Measurements from ENCODE around the gene RAB29. TPM values are rescaled to one million over a fixed set of nuclear protein-coding genes. Genes with fewer than 3 reads are reported as not detected.

RAB29 gene
- total and polyA plus RNA-seq, 9 of the 15 experiments (the other 6 are each of a cell fraction or from before 2014, with no cell fraction given), result 6.3 to 17.6 (median 8.0) TPM

- TF ChIP-seq FOXP4 (CRISPR knock-in tag; IDR thresholded peaks at IDR 0.05; ENCODE audit: borderline replicate concordance) (peak; percentile 76; the same call in 1 of the 2 replicates), ELK1 (CRISPR knock-in tag; IDR thresholded peaks at IDR 0.05) (no peak), ZNF699 (CRISPR knock-in tag; IDR thresholded peaks at IDR 0.05; ENCODE audit: insufficient replicate concordance) (no peak), LEF1 (IDR thresholded peaks at IDR 0.05) (peak; percentile 78), ZNF146 (CRISPR knock-in tag; IDR thresholded peaks at IDR 0.05; ENCODE audit: unreplicated experiment) (no peak), ILK (tag; IDR thresholded peaks at IDR 0.05; ENCODE audit: borderline replicate concordance, low read depth) (no peak), CCNT2 (IDR thresholded peaks at IDR 0.05; ENCODE audit: borderline replicate concordance, extremely low read depth, insufficient read length, low read depth, low read length) (peak; percentile 96), POLR2B (IDR thresholded peaks at IDR 0.05; ENCODE audit: low read depth, partially characterized antibody) (peak; percentile 64), ZNF444 (CRISPR knock-in tag; IDR thresholded peaks at IDR 0.05) (peak; percentile 18; the same call in 1 of the 2 replicates), ASH1L (IDR thresholded peaks at IDR 0.05; ENCODE audit: borderline replicate concordance, low read depth, partially characterized antibody) (no peak), ZNF143 (CRISPR knock-in tag; IDR thresholded peaks at IDR 0.05) (no peak), GATAD2A (IDR thresholded peaks at IDR 0.05) (no peak), CEBPB (tag; IDR thresholded peaks at IDR 0.05) (no peak), ILF3 (IDR thresholded peaks at IDR 0.05; ENCODE audit: borderline replicate concordance) (peak; percentile 81; the same call in 1 of the 2 replicates)
- TF ChIP-seq, protein P1, sequence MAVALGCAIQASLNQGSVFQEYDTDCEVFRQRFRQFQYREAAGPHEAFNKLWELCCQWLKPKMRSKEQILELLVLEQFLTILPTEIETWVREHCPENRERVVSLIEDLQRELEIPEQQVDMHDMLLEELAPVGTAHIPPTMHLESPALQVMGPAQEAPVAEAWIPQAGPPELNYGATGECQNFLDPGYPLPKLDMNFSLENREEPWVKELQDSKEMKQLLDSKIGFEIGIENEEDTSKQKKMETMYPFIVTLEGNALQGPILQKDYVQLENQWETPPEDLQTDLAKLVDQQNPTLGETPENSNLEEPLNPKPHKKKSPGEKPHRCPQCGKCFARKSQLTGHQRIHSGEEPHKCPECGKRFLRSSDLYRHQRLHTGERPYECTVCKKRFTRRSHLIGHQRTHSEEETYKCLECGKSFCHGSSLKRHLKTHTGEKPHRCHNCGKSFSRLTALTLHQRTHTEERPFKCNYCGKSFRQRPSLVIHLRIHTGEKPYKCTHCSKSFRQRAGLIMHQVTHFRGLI (CRISPR knock-in tag; IDR thresholded peaks at IDR 0.05), result no peak
- TF ChIP-seq, protein P2, sequence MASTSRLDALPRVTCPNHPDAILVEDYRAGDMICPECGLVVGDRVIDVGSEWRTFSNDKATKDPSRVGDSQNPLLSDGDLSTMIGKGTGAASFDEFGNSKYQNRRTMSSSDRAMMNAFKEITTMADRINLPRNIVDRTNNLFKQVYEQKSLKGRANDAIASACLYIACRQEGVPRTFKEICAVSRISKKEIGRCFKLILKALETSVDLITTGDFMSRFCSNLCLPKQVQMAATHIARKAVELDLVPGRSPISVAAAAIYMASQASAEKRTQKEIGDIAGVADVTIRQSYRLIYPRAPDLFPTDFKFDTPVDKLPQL (IDR thresholded peaks at IDR 0.05; ENCODE audit: extremely low read depth, insufficient read length), result no peak
- TF ChIP-seq, protein P3, sequence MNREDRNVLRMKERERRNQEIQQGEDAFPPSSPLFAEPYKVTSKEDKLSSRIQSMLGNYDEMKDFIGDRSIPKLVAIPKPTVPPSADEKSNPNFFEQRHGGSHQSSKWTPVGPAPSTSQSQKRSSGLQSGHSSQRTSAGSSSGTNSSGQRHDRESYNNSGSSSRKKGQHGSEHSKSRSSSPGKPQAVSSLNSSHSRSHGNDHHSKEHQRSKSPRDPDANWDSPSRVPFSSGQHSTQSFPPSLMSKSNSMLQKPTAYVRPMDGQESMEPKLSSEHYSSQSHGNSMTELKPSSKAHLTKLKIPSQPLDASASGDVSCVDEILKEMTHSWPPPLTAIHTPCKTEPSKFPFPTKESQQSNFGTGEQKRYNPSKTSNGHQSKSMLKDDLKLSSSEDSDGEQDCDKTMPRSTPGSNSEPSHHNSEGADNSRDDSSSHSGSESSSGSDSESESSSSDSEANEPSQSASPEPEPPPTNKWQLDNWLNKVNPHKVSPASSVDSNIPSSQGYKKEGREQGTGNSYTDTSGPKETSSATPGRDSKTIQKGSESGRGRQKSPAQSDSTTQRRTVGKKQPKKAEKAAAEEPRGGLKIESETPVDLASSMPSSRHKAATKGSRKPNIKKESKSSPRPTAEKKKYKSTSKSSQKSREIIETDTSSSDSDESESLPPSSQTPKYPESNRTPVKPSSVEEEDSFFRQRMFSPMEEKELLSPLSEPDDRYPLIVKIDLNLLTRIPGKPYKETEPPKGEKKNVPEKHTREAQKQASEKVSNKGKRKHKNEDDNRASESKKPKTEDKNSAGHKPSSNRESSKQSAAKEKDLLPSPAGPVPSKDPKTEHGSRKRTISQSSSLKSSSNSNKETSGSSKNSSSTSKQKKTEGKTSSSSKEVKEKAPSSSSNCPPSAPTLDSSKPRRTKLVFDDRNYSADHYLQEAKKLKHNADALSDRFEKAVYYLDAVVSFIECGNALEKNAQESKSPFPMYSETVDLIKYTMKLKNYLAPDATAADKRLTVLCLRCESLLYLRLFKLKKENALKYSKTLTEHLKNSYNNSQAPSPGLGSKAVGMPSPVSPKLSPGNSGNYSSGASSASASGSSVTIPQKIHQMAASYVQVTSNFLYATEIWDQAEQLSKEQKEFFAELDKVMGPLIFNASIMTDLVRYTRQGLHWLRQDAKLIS (CRISPR knock-in tag; IDR thresholded peaks at IDR 0.05), result peak; percentile 87
These were observed 25.8 kb downstream of the RAB29 start (continued) for GRCh38 chr1:205749234-205750137.

All from K562 (cell line).